Endothelial cell (in vitro differentiated cells): ENCODE results near the gene CTDNEP1. TPM values are rescaled to one million over a fixed set of nuclear protein-coding genes. Genes with fewer than 3 reads are reported as not detected.

ENCODE experiments used
- DNase-seq: peaks from one replicate; pipeline ENCODE4 v3.0.0; 2021; ENCODE audit warnings: low spot score
- H3K27ac Mint-ChIP-seq: one replicate; pipeline ENCODE4 v1.8.0; 2021; ENCODE audit warnings: mixed read lengths, inconsistent platforms; ENCODE audit not compliant: unreplicated experiment
- H3K27me3 Mint-ChIP-seq: one replicate; pipeline ENCODE4 v1.8.0; 2021; ENCODE audit warnings: mild to moderate bottlenecking, moderate library complexity, mixed read lengths, inconsistent platforms; ENCODE audit not compliant: unreplicated experiment
- H3K36me3 Mint-ChIP-seq: one replicate; pipeline ENCODE4 v1.8.0; 2021; ENCODE audit warnings: mild to moderate bottlenecking, low read depth, mixed read lengths, inconsistent platforms; ENCODE audit not compliant: unreplicated experiment
- H3K4me1 Mint-ChIP-seq: one replicate; pipeline ENCODE4 v1.8.0; 2021; ENCODE audit warnings: mild to moderate bottlenecking, mixed read lengths, inconsistent platforms; ENCODE audit not compliant: unreplicated experiment
- H3K4me3 Mint-ChIP-seq: one replicate; pipeline ENCODE4 v1.8.0; 2021; ENCODE audit warnings: mild to moderate bottlenecking, mixed read lengths, inconsistent platforms; ENCODE audit not compliant: unreplicated experiment
- H3K9me3 Mint-ChIP-seq: one replicate; pipeline ENCODE4 v1.8.0; 2021; ENCODE audit warnings: mixed read lengths, inconsistent platforms; ENCODE audit not compliant: unreplicated experiment
- total RNA-seq: library from RNA; stranded (reverse); fragmentation: NEBNext Ultra II Directional; extraction: Animal tissue kit (Norgen Biotek cat#: 25700); gene quantifications from one replicate; pipeline ENCODE4 v1.2.1, GENCODE V29; 2021; ENCODE audit not compliant: unreplicated experiment
- TF ChIP-seq, protein P1 (sequence below): fragments of 200-600 bp; sonication (generic); IDR thresholded peaks from one replicate; pipeline ENCODE4 v1.5.0; 2021; ENCODE audit warnings: antibody characterized with exemption; ENCODE audit not compliant: unreplicated experiment

The CTDNEP1 gene
- total RNA-seq, 1 donor from 2014 or later = 148 TPM

DNA sequence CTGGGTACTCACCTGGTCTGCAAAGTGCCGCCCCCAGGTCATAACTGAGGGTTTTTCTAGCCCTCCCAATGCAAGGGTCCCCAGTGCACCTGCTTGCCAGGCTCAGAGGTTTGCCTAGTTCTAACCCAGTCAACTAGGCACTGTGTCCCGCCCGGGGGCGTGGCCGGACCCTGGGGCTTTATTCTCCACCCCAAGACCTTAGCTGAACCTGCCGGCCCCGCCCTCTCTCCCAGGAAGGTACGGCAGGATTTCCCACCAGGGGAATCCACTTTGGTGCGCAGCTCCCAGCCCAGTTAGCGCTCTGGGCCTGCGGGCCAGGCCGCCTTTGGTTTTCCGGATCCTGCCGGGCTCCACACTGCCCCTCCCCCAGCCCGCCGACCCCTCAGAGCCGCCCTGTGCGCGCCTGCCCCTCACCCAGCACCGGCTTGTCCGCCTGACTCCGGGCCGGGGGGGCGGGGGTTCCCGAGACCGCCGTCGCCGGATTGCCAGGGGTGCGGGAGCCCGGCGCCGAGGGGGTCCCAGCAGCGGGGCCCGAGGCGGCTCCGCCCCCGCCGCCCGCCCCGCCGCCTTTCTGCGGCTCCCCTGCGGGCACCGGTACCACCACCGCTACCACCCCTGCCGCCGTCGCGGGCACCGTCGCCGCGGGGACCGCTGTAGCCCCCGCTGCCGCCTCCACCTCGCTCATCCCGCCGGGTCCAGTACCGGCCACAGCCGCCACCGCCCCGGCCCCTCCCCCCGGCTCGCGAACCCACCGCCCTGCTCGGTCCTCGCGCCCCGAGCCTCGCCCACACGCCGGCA, 42.5 kb upstream of the CTDNEP1 start:
- Mint-ChIP-seq H3K27me3 (peaks cover 11% of the 10 kb centered on the region), H3K27ac (no peak overlapping the region), H3K36me3 (no peaks in the 10 kb centered on the region), H3K4me1 (peaks cover 14% of the 10 kb centered on the region), H3K4me3 (peak overlapping the region; percentile 78), H3K9me3 (no peaks in the 10 kb centered on the region)
- DNase-seq = peak; percentile 36
- TF ChIP-seq, protein P1, sequence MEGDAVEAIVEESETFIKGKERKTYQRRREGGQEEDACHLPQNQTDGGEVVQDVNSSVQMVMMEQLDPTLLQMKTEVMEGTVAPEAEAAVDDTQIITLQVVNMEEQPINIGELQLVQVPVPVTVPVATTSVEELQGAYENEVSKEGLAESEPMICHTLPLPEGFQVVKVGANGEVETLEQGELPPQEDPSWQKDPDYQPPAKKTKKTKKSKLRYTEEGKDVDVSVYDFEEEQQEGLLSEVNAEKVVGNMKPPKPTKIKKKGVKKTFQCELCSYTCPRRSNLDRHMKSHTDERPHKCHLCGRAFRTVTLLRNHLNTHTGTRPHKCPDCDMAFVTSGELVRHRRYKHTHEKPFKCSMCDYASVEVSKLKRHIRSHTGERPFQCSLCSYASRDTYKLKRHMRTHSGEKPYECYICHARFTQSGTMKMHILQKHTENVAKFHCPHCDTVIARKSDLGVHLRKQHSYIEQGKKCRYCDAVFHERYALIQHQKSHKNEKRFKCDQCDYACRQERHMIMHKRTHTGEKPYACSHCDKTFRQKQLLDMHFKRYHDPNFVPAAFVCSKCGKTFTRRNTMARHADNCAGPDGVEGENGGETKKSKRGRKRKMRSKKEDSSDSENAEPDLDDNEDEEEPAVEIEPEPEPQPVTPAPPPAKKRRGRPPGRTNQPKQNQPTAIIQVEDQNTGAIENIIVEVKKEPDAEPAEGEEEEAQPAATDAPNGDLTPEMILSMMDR = no peak

DNA sequence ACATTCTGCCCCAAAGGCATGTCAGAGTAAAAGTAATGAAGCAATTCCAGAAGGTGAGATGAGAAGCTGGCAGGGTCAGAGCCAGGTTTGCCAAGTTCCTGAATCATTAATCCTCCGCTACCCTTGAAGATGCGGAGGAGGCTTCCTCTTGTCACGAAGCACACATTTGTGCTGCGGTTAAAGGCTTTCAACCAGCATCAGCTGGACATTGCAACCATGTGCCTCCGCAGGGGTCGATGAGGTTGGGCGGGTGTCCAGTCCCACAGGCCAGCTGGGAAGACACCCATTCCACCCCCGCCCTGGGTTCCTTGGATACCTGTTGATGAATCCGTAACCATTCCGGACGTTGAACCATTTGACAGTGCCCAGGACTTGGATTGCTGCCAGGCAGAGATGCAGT, 41.6 kb upstream of the CTDNEP1 start:
- peak overlapping the region; percentile 78 for H3K4me3 Mint-ChIP-seq

DNA sequence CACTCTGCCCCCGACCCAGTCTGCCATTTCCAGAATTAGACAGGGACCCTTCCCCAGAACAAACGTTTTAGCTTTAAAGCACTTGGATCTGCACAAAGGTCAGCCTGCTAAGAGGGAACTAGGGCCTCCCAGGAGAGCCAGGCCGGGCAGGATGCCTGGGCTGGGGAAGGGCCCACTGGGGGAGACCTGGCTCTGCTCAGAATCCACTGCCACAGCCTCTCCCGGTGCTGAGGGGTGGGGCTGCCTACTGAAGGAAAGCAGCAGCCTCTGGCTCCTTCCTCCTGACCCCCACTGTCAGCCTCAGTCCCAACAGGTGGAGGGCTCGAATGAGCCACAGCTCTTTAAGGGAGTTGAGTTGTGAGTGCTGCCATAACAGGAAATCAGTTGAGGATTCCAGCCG, 41.2 kb upstream of the CTDNEP1 start:
- peak overlapping the region; percentile 32 for H3K4me3 Mint-ChIP-seq
- H3K27ac Mint-ChIP-seq = no peak overlapping the region
- peaks cover 12% of the 10 kb centered on the region for H3K27me3 Mint-ChIP-seq

More for the DNA sequence above, 41.6 kb upstream of the CTDNEP1 start:
- TF ChIP-seq, protein P1 = no peak
- H3K36me3 Mint-ChIP-seq = no peaks in the 10 kb centered on the region
- peaks cover 11% of the 10 kb centered on the region for H3K27me3 Mint-ChIP-seq
- H3K9me3 Mint-ChIP-seq = no peaks in the 10 kb centered on the region
- no peak for DNase-seq
- no peak overlapping the region for H3K27ac Mint-ChIP-seq
- peaks cover 14% of the 10 kb centered on the region for H3K4me1 Mint-ChIP-seq

DNA sequence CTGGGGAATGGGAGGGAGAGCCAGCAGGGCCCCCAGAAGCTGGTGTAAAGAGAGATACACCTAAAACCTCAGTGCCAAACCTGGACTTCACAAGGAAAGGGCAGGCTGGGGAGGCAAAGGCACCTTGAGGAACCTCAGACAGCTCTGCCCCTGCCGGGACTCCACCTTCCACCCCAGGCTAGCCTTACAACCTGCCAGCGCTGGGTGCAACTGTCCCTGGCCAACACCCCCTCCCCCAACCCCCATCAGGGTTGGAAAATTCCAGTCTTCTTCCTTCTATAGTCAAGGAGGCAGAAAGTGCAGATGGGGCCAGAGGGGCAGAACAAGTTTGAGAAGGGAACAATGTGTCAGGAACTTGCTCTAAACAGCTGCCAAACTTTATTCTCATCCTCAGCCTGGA, 40.7 kb upstream of the CTDNEP1 start:
- peaks cover 14% of the 10 kb centered on the region for H3K4me1 Mint-ChIP-seq
- DNase-seq = no peak
- H3K27me3 Mint-ChIP-seq = peaks cover 13% of the 10 kb centered on the region
- H3K9me3 Mint-ChIP-seq = no peaks in the 10 kb centered on the region
- TF ChIP-seq, protein P1 = no peak
- H3K4me3 Mint-ChIP-seq = no peak overlapping the region
- no peaks in the 10 kb centered on the region for H3K36me3 Mint-ChIP-seq
- H3K27ac Mint-ChIP-seq = no peak overlapping the region

More for the DNA sequence above, 41.2 kb upstream of the CTDNEP1 start:
- TF ChIP-seq, protein P1 = no peak
- H3K4me1 Mint-ChIP-seq = peaks cover 14% of the 10 kb centered on the region
- DNase-seq = no peak
- no peaks in the 10 kb centered on the region for H3K9me3 Mint-ChIP-seq
- no peaks in the 10 kb centered on the region for H3K36me3 Mint-ChIP-seq

DNA sequence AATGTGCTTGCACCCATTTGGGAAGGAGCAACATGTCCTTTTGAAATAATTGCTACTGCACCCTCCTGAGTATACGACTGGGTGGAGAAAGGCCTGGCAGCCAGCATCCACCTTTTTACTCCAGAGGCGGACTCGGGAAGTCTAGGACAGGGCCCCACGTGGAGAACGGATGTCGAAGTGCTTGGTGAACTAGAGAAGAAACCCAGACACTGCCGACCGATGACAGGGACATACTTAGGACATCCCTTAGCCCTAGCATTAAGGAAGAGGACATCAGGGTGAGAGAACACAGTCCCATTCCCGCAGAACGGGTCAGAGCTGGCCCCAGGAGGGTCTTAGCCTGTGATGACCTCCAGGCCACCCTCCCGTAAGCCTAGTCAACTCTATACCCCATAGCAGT, 39.2 kb upstream of the CTDNEP1 start:
- H3K4me1 Mint-ChIP-seq = peaks cover 11% of the 10 kb centered on the region

More for the DNA sequence above, 39.2 kb upstream of the CTDNEP1 start:
- DNase-seq = no peak
- no peak overlapping the region for H3K27ac Mint-ChIP-seq
- H3K9me3 Mint-ChIP-seq = no peaks in the 10 kb centered on the region
- H3K36me3 Mint-ChIP-seq = no peaks in the 10 kb centered on the region
- no peak overlapping the region for H3K4me3 Mint-ChIP-seq
- peaks cover 12% of the 10 kb centered on the region for H3K27me3 Mint-ChIP-seq
- TF ChIP-seq, protein P1 = no peak
